Measurements from ENCODE around the gene LRBA.
"Not testable (repeated sequence)": the region's sequence is repeated elsewhere in the genome, so short reads cannot be mapped to it uniquely, and the experiment has no call there.

The LRBA gene

GRCh38 chr4:150387981-150388380 lies 627.1 kb downstream of the LRBA start:
- no peak for DNase-seq

- not testable (repeated sequence) for DNase-seq
These were observed 628.7 kb downstream of the LRBA start for GRCh38 chr4:150386415-150386814.

- peak; percentile 42 for DNase-seq
These were observed 629.5 kb downstream of the LRBA start for GRCh38 chr4:150385606-150386005.

DNA sequence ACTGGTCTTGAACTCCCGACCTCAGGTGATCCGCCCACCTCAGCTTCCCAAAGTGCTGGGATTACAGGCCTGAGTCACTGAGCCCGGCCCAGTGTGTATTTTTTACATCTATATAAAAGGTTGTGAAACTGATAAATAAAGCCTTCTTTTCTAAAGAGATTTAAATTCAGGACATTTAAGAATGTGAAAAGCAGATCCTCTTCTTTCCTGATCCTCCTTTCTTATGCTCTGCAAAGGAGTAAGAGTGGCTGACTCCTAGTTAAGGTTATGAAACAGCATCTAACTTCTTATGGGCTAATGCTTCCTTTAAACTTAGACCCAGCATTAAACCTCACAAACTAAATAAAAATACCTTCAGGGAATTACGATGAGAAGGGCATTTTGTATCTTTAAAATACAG lies 630.8 kb downstream of the LRBA start:
- no peak for DNase-seq

- no peak for DNase-seq
These were observed 633.1 kb downstream of the LRBA start for GRCh38 chr4:150382028-150382427.

- DNase-seq, result no peak
These were observed 633.5 kb downstream of the LRBA start for GRCh38 chr4:150381609-150382008.

DNA sequence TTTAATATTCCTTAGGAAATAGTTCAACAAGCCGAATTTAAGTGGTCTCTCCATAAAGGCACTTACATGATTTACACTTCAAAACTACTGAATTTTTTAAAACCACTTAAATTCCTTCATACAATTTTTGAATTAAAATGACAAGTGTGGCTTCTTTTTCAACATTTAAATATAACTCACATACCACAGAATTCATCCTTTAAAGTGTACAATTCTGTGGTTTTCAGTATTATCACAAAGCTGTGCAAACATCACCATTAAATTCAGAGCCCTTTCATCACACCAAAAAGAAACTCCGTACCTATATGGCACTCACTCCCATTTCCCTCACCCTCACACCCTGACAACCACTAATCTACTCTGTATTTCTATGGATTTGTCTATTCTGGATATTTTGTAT lies 634.0 kb downstream of the LRBA start:
- no peak for DNase-seq

DNA sequence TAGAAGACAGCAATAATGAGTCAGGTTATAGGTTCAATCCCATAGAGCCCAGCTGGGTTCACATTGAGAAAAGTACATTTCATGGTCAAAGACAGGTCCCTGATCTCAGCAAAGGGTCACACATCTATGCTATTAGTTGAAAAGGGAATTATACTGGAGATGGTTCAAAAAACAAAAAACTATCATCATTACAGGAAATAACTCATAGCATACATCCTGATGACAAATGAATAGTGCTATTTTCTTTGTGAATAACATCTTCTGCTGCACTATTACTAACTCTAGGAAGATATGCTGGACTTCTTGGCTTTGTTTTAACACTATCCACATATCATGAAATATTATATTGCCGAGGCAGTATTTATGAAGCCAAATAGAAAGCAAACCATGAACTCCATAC lies 635.6 kb downstream of the LRBA start:
- DNase-seq, result no peak

- no peak for DNase-seq
These were observed 640.1 kb downstream of the LRBA start for GRCh38 chr4:150375025-150375424.

GRCh38 chr4:150371869-150372268 lies 643.2 kb downstream of the LRBA start:
- no peak for DNase-seq

DNA sequence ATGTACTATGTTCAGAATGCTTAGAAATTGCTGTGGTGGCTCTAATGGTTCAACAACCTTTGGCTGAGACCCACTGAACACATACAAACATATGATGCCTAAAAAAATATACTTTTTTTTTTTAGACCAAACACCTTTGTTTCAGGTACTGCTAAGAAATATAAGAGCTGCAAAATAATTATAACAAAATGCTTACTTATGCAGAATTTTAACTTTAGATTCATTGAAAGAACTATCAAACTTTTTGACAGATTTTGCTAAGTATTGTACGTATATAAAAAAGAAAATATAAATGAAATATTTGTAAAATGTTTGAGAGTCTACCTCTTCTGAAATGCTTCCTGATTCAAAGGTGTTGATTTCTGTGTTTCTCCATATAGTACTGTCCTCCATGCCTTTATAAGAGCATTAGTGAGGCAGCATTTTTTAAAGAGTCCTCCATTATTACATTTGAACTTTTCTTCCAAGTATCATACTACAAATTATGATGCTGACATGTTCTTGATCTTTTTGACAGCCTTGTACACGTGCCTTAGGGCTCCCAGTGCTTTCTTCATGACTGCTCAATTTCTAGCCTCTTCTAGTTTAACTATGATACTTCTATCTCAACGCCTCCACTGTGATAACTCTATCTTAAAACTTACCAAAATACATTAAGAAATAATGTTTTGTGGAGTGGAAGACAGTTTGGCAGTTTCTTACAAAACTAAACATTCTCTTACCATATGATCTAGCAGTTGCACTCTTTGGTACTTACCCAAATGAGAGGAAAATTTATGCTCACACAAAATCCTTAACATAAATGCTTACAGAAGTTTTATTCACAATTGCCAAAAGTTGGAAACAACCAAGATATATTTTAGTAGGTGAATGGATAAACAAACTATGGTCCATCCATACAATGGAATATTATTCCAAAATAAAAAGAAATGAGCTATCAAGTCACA lies 645.4 kb downstream of the LRBA start:
- no peak for DNase-seq

DNA sequence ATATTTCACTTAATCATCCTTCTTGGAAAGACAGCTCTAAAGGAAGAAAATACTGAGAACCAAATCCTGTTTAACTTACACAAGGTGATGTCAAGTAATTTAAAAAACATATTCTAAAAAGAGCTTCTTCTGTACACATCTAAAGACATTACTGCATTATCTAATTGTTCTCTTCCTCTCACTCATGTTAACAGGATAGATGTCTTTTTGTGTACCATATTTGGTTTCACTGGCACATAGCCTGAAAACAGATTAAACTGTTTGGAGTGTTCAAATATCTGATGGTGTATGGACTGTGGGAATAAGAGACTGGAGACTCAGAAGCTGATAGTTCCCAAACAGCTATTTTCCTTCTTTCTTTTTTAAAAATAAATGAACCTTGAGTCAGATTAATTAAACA lies 646.4 kb downstream of the LRBA start:
- no peak for DNase-seq

DNA sequence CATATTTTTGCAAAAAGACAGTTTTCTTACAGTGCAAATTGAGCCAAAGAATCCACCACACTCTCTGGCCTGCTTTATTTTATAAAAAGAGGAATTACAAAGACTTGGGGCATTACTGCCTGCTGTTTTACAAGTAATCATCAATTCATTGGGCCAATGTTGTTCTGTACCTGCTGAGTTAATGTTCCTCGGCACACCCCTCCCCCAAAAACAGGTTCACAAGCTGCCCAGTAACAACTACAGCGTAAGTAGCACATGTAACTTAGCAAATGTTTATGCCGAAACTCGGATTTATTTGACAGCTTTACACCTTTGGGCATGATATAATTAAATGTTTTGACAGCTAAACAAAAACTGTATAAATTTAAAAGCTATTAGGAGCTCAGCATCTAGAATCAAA lies 647.8 kb downstream of the LRBA start:
- DNase-seq, result no peak

DNA sequence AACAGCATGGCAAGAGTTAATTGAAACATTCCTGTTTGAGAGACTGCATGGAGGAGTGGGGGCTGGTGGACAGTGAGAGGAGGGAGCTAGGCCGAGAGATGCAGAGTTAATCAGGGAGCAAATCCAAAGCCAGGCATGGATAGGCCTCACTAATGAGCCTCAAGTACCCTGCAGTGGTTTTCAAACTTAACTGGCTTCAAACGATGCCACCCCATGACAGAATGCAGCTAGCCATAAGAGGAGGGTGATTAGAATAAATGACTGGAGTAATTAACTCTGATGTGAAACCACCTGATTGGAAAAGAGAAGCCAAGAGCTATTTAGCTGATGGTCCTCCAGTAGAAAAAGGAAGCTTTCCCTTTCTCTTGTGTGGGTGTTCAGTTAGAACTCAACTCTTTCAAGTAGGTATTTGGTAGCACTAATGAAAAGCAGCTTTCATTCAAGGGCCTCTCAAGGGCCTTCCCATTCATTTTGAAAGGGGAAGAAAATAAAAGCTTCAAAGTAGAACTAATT lies 648.5 kb downstream of the LRBA start:
- no peak for DNase-seq

- no peak for DNase-seq
These were observed 651.1 kb downstream of the LRBA start for GRCh38 chr4:150363721-150364688.

- DNase-seq, result no peak
These were observed 656.4 kb downstream of the LRBA start for GRCh38 chr4:150358691-150359090.

GRCh38 chr4:150357829-150358228 lies 657.3 kb downstream of the LRBA start:
- no peak for DNase-seq

GRCh38 chr4:150355858-150356455 lies 659.1 kb downstream of the LRBA start:
- no peak for DNase-seq

DNA sequence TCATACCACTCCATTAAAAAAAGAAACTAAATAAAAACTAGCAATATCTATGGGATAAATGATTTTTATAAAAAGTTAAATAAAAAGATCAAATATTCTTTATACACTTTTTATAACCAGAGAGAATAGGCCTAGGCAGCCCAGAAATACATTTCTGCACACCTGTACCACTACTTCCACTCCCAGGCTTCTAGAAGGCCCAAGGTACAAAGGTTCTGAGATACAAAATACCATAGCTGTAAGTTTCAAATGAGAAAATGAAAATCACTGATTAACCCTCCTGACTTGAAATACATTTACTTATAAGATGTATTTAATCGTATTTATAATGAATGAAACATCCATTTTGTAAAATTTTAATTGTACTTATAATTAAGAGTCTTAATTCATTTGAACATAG lies 659.7 kb downstream of the LRBA start:
- DNase-seq, result no peak

GRCh38 chr4:150354214-150354796 lies 660.8 kb downstream of the LRBA start:
- no peak for DNase-seq

GRCh38 chr4:150348079-150348478 lies 667.0 kb downstream of the LRBA start:
- DNase-seq, result no peak

DNA sequence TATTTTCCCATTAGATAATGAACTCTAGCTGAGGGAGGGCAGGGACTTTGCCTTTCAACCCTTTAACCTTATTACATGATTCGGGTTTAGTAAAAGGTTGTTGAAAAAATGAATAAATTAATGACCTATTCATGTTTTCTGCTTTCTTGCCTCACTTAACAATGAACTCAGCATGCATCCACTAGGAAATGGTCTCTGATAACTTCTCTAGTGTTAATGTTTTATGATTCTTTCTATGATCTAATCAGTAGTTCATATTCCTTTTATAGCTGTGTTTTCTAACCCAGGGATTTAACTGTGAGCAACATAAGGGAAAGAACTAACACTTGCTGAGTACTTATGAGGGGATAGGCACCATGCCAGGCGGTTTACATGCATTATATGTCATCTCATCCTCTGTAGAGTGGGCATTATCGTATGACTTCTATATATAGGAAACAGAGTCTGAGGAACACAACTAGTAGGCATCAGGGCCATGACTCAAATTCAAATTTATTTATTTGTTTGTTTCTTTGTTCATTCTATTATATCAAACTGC lies 669.8 kb downstream of the LRBA start:
- no peak for DNase-seq

Data from femur (tissue), 1 donor.